Erythroblast (primary cell): ENCODE results near the gene GPR158.

Experiments used
- GATA1 ChIP-seq: IDR thresholded peaks from 2 replicates; pipeline ENCODE4 v1.6.1; 2011; ENCODE audit warnings: low read depth, mild to moderate bottlenecking, control low read depth, low read length, moderate library complexity
- POLR2A ChIP-seq: IDR thresholded peaks from 2 replicates; pipeline ENCODE4 v1.6.1; 2011; ENCODE audit warnings: mild to moderate bottlenecking, low read length

- no peak for TF ChIP-seq POLR2A
- no peak for TF ChIP-seq GATA1
Observed at GRCh38 chr10:25642721-25643120, 467.9 kb downstream of the GPR158 start.
